Fibroblast of peridontal ligament (primary cell): ENCODE measurements around the gene NDRG3.

ENCODE experiments used
- DNase-seq: peaks from one replicate; pipeline ENCODE4 v3.0.0-alpha.2; 2010; ENCODE audit errors: extremely low read depth

NDRG3 gene

GRCh38 chr20:36607586-36608387, 138.1 kb downstream of the NDRG3 start:
- no peak for DNase-seq

- peak; percentile 28 for DNase-seq
These were observed 139.5 kb downstream of the NDRG3 start for GRCh38 chr20:36606158-36607066.

GRCh38 chr20:36605399-36606157, 140.3 kb downstream of the NDRG3 start, which contains the start of gene RAB5IF:
RAB5IF (plus strand) TSS chr20:36605779; CDS start chr20:36605952, 173 bp downstream.
- peak; percentile 98 for DNase-seq

GRCh38 chr20:36604952-36605398, 140.9 kb downstream of the NDRG3 start:
- DNase-seq, result no peak
